ENCODE results near the gene CALN1.
"Not testable (repeated sequence)": the region's sequence is repeated elsewhere in the genome, so short reads cannot be mapped to it uniquely, and the experiment has no call there.

CALN1 gene

GRCh38 chr7:72213081-72213480 lies 199.1 kb downstream of the CALN1 start:
- DNase-seq (ENCODE audit: insufficient read length): no peak
- no peak for FAIRE-seq
- TF ChIP-seq POLR2A (IDR thresholded peaks at IDR 0.05; ENCODE audit: low read depth, low read length): no peak
- no peak for TF ChIP-seq POLR2AphosphoS5 (IDR thresholded peaks at IDR 0.05; ENCODE audit: low read depth, low read length)
- TF ChIP-seq TAF1 (IDR thresholded peaks at IDR 0.05; ENCODE audit: borderline replicate concordance, low read depth, low read length): no peak

- TF ChIP-seq TAF1 (IDR thresholded peaks at IDR 0.05; ENCODE audit: borderline replicate concordance, low read depth, low read length): no peak
- no peak for TF ChIP-seq POLR2A (IDR thresholded peaks at IDR 0.05; ENCODE audit: low read depth, low read length)
- no peak for TF ChIP-seq POLR2AphosphoS5 (IDR thresholded peaks at IDR 0.05; ENCODE audit: low read depth, low read length)
- no peak for DNase-seq (ENCODE audit: insufficient read length)
- no peak for FAIRE-seq
These were observed 201.0 kb downstream of the CALN1 start for GRCh38 chr7:72211175-72211574.

DNA sequence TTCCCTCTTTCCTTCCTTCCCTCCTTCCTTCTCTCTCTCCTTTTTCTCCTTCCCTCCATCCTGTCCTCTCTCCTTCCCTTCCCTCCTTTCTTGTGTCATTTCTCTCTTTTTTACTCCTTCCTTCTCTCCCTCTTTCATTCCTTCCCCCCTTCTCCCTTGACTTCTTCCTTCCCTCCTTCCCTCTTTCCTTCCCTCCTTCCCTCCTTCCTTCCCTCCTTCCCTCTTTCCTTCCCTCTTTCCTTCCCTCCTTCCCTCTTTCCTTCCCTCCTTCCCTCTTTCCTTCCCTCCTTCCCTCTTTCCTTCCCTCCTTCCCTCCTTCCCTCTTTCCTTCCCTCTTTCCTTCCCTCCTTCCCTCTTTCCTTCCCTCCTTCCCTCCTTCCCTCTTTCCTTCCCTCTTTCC lies 203.1 kb downstream of the CALN1 start:
- FAIRE-seq; DNase-seq (ENCODE audit: insufficient read length): not testable (repeated sequence)

- FAIRE-seq: no peak
- DNase-seq (ENCODE audit: insufficient read length): no peak
- no peak for TF ChIP-seq POLR2AphosphoS5 (IDR thresholded peaks at IDR 0.05; ENCODE audit: low read depth, low read length)
These were observed 216.0 kb downstream of the CALN1 start for GRCh38 chr7:72196176-72196575.

DNA sequence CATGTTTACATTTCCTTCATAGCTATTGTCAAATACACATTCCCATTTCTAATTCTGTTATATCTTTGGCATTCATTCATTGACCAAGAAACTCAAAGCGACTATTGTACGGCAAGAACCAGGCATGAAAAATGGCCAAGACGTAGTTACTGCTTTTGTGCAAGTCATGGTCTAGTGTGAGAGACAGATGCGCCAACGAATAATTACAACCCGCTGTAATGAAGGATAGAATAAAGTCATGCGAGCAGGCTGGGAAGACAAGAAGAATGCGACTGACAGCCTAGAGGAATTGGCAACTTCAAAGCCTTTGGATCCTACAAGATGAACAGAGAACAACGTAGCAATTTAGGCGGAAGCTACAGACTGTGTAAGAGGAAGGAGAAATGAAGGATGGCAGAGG lies 221.2 kb downstream of the CALN1 start:
- TF ChIP-seq POLR2A (IDR thresholded peaks at IDR 0.05; ENCODE audit: low read depth, low read length) (no peak), POLR2AphosphoS5 (IDR thresholded peaks at IDR 0.05; ENCODE audit: low read depth, low read length) (no peak), TAF1 (IDR thresholded peaks at IDR 0.05; ENCODE audit: borderline replicate concordance, low read depth, low read length) (no peak)
- no peak for FAIRE-seq

GRCh38 chr7:72190146-72190545 lies 222.0 kb downstream of the CALN1 start:
- TF ChIP-seq TAF1 (IDR thresholded peaks at IDR 0.05; ENCODE audit: borderline replicate concordance, low read depth, low read length) (no peak), POLR2AphosphoS5 (IDR thresholded peaks at IDR 0.05; ENCODE audit: low read depth, low read length) (no peak), POLR2A (IDR thresholded peaks at IDR 0.05; ENCODE audit: low read depth, low read length) (no peak)
- DNase-seq (ENCODE audit: insufficient read length) (no peak), FAIRE-seq (no peak)

More for the DNA sequence above, 221.2 kb downstream of the CALN1 start:
- DNase-seq (ENCODE audit: insufficient read length): no peak

DNA sequence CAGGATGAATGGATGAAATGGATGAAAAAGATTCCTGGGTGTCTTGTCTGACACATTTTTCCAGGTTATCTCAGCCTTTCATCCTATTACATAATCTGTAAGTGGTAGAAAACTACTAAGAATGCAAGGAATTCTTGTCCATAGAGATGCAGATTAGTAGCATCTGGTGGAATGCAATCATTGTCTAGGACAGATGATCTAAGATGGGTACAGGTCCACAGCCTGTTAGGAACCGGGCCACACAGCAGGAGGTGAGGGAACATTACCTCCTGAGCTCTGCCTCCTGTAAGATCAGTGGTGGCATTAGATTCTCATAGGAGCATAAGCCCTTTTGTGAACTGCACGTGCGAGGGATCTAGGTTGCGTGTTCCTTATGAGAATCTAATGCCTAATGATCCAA lies 225.0 kb downstream of the CALN1 start:
- DNase-seq (ENCODE audit: insufficient read length) (no peak), FAIRE-seq (no peak)
- no peak for TF ChIP-seq POLR2A (IDR thresholded peaks at IDR 0.05; ENCODE audit: low read depth, low read length)
- no peak for TF ChIP-seq POLR2AphosphoS5 (IDR thresholded peaks at IDR 0.05; ENCODE audit: low read depth, low read length)
- TF ChIP-seq TAF1 (IDR thresholded peaks at IDR 0.05; ENCODE audit: borderline replicate concordance, low read depth, low read length): no peak

DNA sequence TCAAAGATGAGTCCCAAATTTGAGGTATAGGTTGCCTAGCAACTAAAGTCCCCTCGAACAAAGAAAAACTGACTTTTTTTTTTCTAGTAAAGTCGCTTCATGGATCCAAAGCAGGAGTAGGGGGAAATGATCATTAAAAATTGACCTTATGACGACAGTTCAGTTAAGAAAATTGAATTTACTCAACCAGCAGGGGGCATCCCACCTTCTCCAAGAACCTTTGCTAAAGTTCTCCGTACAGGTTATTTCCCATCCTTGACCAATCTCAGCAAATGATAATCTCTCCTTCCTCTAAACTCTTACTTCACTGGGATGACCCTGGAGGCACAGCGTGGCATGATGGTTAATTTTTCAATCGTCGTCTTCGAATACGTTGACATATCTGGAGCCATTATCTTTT lies 228.3 kb downstream of the CALN1 start:
- DNase-seq (ENCODE audit: insufficient read length): no peak
- TF ChIP-seq TAF1 (IDR thresholded peaks at IDR 0.05; ENCODE audit: borderline replicate concordance, low read depth, low read length) (no peak), POLR2AphosphoS5 (IDR thresholded peaks at IDR 0.05; ENCODE audit: low read depth, low read length) (no peak), POLR2A (IDR thresholded peaks at IDR 0.05; ENCODE audit: low read depth, low read length) (no peak)
- no peak for FAIRE-seq

- TF ChIP-seq POLR2AphosphoS5 (IDR thresholded peaks at IDR 0.05; ENCODE audit: low read depth, low read length): no peak
- TF ChIP-seq TAF1 (IDR thresholded peaks at IDR 0.05; ENCODE audit: borderline replicate concordance, low read depth, low read length): no peak
- TF ChIP-seq POLR2A (IDR thresholded peaks at IDR 0.05; ENCODE audit: low read depth, low read length): no peak
- no peak for FAIRE-seq
- DNase-seq (ENCODE audit: insufficient read length): no peak
These were observed 230.1 kb downstream of the CALN1 start for GRCh38 chr7:72182036-72182435.

- no peak for FAIRE-seq
- no peak for DNase-seq (ENCODE audit: insufficient read length)
- TF ChIP-seq TAF1 (IDR thresholded peaks at IDR 0.05; ENCODE audit: borderline replicate concordance, low read depth, low read length) (no peak), POLR2AphosphoS5 (IDR thresholded peaks at IDR 0.05; ENCODE audit: low read depth, low read length) (no peak)
These were observed 235.3 kb downstream of the CALN1 start for GRCh38 chr7:72176875-72177274.

- FAIRE-seq: no peak
- DNase-seq (ENCODE audit: insufficient read length): no peak
- TF ChIP-seq POLR2A (IDR thresholded peaks at IDR 0.05; ENCODE audit: low read depth, low read length): no peak
- TF ChIP-seq TAF1 (IDR thresholded peaks at IDR 0.05; ENCODE audit: borderline replicate concordance, low read depth, low read length): no peak
- no peak for TF ChIP-seq POLR2AphosphoS5 (IDR thresholded peaks at IDR 0.05; ENCODE audit: low read depth, low read length)
These were observed 241.7 kb downstream of the CALN1 start for GRCh38 chr7:72170475-72170874.

DNA sequence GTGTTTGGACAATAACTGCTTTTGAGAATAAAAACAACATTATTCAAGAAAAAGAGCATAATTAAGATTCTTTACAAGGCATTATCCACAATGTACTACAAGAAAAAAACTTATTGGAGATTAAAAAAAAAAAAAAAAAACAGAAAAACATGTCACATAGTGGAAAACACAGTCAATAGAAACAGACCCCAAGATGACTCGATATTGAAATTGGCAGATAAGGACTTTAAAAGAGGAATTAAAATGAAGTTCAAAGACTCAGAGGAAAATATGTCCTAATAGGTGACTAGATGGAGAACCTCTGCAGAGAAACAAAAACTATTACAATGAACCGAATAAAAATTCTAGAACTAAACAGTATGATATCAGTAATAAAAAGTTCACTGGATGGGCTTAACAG lies 248.9 kb downstream of the CALN1 start:
- DNase-seq (ENCODE audit: insufficient read length) (no peak), FAIRE-seq (no peak)
- TF ChIP-seq POLR2AphosphoS5 (IDR thresholded peaks at IDR 0.05; ENCODE audit: low read depth, low read length): no peak
- TF ChIP-seq POLR2A (IDR thresholded peaks at IDR 0.05; ENCODE audit: low read depth, low read length): no peak
- no peak for TF ChIP-seq TAF1 (IDR thresholded peaks at IDR 0.05; ENCODE audit: borderline replicate concordance, low read depth, low read length)

GRCh38 chr7:72161534-72161933 lies 250.6 kb downstream of the CALN1 start:
- DNase-seq (ENCODE audit: insufficient read length) (no peak), FAIRE-seq (no peak)
- TF ChIP-seq POLR2A (IDR thresholded peaks at IDR 0.05; ENCODE audit: low read depth, low read length) (no peak), TAF1 (IDR thresholded peaks at IDR 0.05; ENCODE audit: borderline replicate concordance, low read depth, low read length) (no peak)
